Measurements from ENCODE around the gene MPST. TPM values are rescaled to one million over a fixed set of nuclear protein-coding genes. Genes with fewer than 3 reads are reported as not detected.
"Not testable (repeated sequence)": the region's sequence is repeated elsewhere in the genome, so short reads cannot be mapped to it uniquely, and the experiment has no call there.

Gene MPST
- polyA plus RNA-seq, 4 donors, result 33.3 to 75.5 (median 46.1) TPM

DNA sequence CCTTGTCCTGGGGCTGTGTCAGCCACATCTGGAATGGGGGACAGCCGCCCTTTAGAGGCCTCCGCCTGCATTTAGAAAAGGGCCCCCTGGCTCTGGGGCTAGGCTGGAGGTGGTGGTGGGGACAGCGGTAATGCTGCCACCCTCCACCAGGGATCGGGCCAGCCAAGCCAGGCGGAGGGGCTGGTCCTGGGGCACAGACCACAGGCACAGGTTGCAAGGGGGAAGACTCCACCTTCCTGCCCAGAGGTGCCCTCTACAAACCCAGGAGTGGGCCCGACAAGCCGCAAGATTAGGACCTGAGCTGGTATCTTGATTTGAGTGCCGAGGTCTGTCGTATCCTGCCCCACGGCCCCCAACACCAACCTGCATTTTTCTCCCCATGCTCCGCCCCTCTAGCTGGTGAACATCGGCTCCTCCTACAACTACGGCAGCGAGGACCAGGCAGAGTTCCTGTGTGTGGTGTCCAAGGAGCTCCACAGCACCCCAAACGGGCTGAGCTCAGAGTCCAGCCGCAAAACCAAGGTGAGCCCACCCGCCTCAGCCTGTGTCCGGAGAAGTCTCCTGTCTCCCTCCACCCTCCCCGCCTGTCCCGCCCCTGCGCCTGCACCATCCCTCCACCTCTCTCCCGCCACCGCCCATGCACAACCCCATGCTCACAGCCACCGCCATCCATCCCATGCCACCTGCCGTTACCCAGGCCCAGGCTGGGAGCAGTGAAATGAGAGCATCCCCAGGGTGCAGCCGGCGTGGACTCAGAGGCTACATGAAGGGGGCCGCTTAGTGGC is 39.6 kb downstream of the MPST start:
- no peak for DNase-seq (ENCODE audit: low read depth in 4 of 4, low spot score in 3 of 4)

DNA sequence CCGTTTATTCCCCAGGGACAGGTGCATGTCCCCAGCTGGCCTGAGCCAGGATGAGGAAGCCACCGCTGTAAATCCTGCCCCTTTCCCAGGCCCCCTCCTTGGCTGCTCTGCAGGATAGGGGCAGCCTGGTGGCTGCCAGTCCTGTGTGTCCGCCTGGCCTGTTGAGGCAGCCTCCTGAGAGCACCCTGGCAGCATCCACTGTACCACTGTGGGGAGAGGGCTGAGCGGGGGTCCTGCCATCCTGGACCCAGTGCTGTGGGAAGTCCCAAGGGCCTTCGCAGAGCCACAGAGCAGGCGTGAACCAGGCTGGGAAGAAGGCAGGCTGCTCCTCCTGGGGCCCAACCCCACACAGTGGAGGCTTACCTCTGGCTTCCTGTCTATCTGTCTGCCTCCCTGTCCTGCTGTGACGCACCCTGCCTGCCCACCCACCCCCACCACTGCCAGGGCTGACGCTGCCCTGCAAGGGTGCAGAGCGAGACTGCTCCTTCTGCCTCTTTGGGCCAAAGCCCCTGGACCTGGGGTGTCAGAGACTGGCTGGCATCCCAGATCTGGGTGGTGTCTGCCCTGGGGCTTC is 40.4 kb downstream of the MPST start:
- no peak for DNase-seq (ENCODE audit: low read depth in 4 of 4, low spot score in 3 of 4)

DNA sequence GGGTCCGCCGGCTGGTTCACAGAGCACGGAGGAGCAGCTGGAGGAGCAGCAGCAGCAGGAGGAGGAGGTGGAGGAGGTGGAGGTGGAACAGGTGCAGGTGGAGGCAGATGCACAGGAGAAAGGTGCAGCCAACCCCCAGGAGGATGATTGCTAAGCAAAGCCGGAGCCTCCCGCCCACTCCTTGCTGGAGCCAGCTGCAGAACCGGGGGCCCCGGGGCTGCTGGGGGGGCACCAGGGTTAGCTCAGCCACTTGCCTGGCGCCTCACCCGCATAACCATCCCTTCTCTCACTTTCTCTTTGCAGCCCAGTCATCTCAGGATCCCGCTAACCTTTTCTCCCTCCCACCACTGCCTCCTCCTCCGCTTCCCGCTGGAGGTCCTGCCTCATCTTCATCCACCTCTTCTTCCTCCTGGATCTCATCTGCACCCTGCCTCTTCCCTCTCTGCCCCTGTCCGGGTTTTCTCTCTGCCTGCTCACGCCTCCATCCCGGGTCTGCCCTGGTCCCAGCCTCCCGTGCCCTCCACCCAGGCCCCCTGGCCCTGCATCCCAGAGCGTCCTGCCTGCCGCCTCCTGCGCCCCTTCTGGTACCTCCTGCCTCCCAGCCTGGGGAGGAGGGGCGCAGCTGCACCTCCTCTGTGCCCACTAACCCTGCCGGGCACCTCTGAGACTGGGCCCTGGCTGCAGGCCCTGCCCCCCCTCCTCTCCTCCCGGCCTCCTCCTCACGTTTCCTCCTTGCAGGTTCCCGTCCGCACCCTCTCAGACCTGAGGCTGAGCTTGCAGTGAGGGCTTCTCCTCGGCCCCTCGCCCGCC is 41.5 kb downstream of the MPST start:
- no peak for DNase-seq (ENCODE audit: low read depth in 4 of 4, low spot score in 3 of 4)

DNA sequence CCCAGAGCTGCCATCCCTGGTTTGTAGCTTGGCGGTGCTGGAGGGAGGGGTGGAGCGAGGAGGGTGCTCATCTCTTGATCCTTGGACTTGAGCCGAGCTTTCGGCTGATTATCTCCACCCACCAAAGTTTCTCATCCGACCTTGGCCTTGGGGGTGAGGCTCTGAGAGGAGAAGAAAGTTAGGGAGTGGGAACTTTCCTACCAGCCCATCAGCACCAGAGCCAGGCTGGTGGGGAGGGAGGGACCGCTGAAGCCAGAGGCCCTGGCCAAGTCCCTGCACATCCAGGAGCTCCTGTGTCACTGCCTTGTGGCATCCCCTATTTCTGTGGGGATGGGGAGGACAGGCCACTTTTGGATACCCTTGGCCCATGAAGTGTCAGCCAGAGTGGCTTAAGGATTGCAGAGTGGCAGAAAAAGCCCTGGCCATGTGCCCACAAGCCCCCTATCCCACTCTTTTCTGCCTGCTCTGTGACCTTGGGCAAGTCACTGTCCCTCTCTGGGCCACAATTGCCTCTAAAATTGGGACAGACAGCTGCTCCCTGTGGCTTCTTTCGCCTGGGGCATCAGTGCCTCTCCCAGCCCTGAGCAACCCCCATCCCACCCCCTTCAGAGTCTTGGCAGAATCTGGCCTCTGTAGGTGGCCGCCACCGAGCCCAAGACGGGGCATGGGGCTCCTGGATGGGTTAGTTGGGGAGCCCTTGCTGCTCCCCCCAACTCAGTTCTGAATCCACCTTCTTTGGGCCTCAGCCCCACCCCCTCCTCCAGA is 42.3 kb downstream of the MPST start:
- no peak for DNase-seq (ENCODE audit: low read depth in 4 of 4, low spot score in 3 of 4)

DNA sequence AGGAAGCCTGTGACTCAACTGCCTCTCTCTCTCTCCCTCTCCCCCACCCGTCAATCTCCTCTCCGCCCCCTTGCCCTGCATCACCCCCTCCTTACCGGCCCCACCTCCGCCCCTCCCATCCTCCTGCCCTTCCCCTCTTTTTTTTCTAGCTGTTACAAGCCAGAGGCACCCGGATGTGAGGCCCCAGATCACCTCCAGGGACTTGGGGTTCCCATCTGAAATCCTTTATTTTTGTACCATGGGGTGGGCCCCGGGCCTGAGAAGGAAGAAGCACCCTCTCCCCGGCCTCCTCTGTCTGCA is 42.8 kb downstream of the MPST start:
- DNase-seq (ENCODE audit: low read depth in 4 of 4, low spot score in 3 of 4), result no peak

DNA sequence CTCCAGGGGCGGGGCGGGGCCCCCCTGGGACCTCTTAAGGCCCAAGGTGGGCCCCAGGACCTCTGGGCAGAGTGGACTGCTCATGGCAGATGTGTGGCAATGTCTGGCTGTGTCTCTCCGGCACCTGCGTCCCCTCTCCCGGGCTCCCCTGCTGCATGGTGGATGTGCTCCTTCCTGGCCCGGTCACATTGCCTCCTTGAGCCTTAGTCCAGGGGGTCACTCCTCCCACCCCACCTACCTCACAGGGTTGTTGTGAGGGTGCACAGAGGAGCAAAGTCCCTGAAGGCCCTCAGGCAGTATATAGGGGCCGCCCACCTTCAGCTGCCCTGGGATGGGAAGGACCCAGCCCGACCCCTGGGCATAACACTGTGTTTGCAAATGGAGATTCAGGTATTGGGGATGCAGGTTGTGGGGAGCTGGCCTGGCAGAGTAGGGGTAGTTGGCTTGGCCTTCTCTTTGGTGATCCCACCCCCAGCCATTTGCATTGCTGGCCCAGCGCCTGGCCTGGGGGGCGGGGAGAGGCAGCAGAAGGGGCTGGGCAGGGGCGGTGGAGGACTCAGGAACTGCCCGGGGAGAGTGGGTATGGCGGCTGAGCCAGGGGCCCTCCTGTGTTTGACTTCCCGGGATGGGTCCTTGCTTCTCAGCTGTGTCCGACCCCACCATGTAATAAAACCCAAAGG is 43.3 kb downstream of the MPST start:
- DNase-seq (ENCODE audit: low read depth in 4 of 4, low spot score in 3 of 4), result no peak

DNA sequence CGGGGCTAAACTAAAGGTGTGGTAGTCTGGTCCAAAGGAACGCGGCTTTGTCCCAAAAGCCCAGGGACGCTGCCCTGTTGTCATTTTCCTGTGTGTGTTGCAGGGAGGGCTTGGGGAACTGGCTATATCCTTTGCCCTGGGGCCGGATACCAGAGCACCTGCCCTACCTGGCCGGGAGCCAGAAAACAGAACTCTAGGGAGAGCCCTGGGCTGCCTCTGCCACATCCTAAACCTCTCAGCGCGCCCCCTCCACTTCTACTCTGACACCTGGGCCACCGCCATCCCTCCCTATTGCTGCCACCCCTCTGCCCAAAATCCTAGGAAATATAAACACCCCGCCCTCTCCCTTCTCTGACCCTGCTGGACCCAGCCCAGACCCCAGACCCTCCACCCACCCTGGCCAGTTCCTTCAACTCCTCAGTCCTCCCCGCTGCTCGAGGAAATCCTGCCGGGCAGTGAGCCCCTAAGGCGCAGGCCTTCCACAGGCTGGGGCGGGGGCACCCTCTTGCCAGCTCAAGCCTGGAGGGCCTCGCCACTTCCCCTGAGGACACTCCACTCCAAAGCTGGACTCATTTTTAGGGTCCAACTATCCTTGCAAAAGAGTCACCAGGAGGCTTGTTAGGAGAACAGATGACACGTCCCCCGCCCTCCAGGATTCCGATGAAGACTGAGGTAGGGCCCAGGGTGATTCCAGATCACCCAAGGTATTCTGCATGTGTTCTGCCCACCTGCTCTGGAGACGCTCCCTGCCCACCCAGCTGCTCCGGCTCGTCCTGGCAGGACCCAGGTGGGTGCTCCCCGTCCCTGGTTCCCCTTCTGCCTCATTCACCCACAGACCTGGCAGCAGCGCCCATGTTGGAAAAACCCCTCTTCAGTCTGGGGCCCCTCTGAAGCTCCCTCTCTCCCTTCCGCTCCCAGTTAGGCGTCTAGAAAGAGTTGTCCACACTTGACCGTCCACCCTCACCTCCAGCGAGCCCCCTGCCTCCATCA is 44.2 kb downstream of the MPST start:
- DNase-seq (ENCODE audit: low read depth in 4 of 4, low spot score in 3 of 4), result no peak

DNA sequence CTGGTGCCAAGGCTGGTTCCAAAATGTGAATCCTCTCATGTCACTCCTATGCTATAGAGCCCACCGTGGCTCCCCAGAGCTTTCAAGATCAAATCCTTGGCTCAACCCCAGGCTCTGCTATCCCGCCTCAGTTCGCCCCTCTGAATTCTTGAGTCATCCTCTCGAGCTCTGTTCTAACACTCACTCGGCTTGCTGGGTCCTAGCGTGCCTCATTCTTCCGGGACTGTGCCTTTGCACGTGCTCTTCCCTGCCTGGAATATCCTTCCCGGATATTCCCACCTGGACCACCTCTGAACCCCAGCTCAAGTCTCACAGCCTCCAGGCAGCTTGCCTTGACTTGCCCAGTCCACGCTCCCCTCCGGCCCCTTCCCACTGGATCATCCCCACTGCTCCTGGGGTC is 45.0 kb downstream of the MPST start:
- DNase-seq (ENCODE audit: low read depth in 4 of 4, low spot score in 3 of 4), result no peak

DNA sequence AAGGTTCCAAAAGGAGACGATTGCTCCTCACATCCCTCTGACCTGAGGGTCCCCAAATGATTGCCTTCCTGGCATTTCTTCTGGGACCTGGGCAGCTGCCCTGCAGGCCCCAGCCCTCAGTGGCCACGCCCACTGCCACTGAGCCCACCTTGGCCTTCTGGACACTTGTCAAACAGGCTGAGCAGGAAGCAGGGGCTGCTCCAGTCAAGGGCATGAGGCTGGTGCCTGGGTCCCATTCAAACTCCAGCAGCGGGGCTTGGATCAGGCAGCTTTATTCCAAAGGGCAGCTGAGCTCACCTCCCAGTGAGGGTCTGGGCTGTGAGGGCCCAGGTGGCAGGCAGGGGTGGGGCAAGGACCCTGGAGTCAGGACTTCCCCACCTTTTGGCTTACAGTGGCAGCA is 45.6 kb downstream of the MPST start:
- DNase-seq (ENCODE audit: low read depth in 4 of 4, low spot score in 3 of 4), result no peak

DNA sequence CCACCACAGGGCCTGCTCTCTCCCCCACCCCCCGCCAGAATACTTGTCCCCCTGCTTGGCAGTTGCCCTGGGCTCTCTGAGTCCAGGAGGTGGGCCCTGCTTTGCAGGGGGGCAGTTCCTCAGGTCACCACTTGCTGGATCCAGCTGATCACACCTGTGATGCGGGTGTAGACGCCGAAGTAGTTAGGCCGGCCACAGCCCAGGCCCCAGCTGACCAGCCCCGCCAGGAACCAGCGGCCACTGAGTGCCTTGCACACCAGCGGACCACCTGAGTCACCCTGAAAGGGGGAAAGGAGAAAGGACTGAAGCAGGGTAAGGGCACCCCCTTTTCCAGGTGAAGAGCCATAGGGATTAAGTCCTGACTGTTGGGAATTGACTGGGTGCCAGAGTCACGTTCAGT is 46.4 kb downstream of the MPST start:
- no peak for DNase-seq (ENCODE audit: low read depth in 4 of 4, low spot score in 3 of 4)

DNA sequence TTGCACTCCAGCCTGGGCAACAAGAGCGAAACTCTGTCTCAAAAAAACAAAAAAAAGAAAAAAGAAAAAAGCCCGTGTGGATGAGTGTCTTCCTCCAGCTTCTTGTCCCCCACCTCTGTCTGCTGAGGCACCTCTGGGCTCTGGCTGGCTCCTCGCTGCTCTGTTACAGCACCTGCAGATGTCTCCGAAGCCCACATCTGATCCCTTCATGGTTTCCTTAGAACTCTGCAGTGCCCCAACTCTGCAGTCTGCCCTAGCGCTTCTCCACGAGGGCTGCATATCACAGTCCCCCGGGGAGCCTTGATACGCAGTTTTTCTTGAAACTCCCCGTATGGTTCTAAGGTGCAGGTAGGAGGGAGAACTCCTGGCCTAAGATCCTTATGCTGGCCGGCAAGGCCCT is 47.9 kb downstream of the MPST start:
- DNase-seq (ENCODE audit: low read depth in 4 of 4, low spot score in 3 of 4), result no peak

DNA sequence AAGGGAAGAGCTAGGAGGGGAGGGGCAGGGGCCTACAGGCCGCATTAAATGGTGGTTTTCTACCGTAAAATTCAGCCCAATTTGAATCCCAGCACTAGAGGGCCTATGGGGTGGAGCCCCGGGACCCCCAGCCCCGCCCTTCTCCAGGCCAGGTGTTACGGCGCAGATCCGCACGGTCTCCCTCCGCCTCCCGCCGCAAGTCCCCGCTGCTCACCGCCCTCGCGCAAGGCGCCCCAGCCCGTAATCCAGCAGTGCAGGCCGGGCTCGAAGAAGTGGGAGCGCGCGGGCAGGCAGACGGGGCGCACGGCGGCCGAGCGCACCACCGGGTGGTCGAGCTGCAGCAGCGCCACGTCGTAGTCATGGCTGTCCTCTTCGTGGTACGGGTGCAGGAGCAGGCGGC is 49.3 kb downstream of the MPST start:
- no peak for DNase-seq (ENCODE audit: low read depth in 4 of 4, low spot score in 3 of 4)

DNA sequence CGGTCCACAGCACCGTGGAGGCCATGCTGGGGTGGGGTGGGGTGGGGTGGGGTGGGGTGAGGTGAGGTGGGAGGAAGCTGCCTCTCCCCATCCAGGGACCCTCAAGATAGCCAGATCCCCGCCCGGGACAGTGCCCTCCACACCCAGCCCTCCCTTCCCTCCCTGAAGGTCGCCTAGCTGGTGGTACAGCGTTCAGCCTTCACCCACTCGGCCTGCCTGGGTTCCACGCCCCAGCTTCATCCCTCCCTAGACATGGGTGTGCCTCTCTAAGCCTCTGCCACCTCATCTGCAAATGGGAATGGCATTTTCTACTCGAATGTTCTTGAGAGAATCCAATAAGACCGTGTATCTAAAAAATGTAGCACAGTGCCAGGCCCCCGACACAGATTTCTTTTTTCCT is 49.8 kb downstream of the MPST start:
- no peak for DNase-seq (ENCODE audit: low read depth in 4 of 4, low spot score in 3 of 4)

DNA sequence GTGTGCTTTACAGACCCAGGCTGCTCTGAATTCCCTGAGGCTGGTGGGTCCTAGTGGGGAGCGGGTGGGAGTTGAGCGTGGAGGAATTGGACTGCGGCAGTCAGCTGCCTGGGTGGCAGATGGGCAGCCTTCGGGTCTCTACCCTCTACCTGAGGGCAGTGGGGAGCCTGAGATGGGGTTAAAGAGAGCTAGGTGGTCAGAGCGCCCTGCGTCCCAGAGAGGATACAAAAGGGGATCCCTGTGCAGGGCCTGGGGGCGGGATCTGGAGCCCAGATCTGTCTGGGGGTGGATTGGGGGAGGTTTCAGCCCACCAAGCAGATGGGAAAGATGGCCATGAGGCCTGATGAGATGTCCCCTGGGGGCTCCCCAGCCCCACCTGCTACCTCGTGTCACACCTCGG is 50.2 kb downstream of the MPST start:
- no peak for DNase-seq (ENCODE audit: low read depth in 4 of 4, low spot score in 3 of 4)

DNA sequence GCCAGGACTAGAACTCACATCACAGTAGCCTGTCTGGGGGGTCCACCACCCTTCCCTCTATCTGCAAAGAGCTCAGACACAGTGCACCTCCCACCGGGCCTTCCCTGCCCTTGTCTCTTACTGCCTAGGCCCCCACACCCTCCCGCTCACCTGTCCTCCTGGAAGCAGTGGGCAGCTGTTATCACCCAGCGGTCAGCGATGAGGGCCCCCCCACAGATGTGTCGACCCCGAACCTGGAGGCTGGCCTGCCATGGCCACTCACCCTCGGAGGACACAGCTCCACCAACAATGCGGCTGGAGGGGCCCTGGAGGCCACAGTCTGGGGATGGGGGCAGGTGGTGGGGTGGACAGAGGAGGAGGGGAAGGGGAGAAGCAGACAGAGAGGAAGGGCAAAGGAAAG is 50.8 kb downstream of the MPST start:
- DNase-seq (ENCODE audit: low read depth in 4 of 4, low spot score in 3 of 4), result no peak

DNA sequence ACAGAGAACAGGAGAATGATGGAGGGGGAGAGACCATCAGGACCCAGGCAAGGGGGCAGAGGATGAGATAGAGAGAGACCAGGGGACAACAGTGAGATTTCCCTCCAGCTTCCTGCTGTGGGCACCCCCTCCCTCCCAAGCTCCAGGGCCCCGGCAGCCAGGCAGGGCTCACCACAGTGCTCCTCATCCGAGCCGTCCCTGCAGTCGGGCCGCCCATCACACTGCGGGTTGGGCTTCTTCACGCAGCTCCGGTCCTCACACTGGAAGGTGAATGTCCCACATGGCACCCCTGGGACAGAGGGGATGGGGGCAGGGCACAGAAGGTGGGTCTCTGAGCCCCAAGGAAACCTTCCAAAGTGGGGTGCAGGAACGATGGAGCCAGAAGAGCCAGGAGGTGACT is 51.2 kb downstream of the MPST start:
- no peak for DNase-seq (ENCODE audit: low read depth in 4 of 4, low spot score in 3 of 4)

DNA sequence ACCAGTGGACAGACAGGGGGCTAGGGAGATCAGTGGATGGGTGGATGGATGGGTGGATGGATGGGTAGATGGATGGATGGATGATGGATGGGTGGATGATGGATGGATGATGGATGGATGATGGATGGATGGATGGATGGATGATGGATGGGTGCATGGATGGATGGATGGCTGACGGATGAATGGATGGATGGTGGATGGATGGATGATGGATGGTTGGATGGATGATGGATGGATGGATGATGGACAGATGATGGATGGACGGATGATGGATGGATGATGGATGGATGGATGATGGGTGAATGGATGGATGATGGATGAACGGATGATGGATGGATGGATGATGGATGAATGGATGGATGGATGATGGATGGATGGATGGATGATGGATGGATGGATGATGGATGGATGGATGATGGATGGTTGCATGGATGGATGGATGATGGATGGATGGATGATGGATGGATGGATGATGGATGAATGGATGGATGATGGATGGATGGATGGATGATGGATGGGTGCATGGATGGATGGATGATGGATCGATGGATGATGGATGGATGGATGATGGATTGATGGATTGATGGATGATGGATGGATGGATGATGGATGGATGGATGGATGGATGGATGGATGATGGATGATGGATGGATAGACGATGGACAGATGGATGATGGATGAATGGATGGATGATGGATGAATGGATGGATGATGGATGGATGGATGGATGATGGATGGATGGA is 52.5 kb downstream of the MPST start:
- not testable (repeated sequence) for DNase-seq (ENCODE audit: low read depth in 4 of 4, low spot score in 3 of 4)

DNA sequence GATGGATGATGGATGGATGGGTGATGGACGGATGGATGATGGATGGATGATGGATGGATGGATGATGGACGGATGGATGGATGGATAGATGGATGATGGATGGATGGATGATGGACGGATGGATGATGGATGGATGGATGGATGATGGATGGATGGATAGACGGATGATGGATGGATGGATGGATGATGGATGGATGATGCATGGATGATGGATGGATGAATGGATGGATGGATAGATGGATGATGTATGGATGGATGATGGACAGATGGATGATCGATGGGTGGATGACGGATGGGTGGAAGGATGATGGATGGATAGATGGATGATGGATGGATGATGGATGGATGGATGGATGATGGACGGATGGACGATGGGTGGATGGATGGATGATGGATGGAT is 53.1 kb downstream of the MPST start:
- DNase-seq (ENCODE audit: low read depth in 4 of 4, low spot score in 3 of 4), result no peak

DNA sequence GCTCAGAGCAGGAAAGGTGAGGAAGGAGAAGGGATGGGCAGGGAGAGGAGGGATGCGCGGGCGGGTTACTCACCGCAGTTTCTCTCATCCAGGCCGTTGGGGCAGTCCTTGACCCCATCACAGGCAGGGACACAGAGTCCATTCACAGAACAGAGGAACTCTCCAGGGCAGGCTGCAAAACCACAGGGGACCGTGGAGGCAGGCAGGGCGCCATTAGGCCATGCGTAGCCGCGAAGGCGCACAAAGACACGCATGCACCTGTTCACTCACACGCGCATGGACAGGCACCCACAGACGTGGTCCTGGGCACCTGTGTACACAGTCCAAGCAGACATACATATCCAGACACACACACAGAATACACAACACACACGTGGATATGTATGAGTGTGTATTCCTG is 55.0 kb downstream of the MPST start:
- DNase-seq (ENCODE audit: low read depth in 4 of 4, low spot score in 3 of 4), result no peak

All from left renal pelvis (tissue), 4 donors.